LNCAP (cell line): ENCODE measurements around the gene GATA6.

Experiments used
- TF ChIP-seq, protein P1 (sequence below): fragments of 450-650 bp; IDR thresholded peaks from 2 replicates; pipeline ENCODE4 v1.5.1; 2017; ENCODE audit warnings: mild to moderate bottlenecking

Gene GATA6

DNA sequence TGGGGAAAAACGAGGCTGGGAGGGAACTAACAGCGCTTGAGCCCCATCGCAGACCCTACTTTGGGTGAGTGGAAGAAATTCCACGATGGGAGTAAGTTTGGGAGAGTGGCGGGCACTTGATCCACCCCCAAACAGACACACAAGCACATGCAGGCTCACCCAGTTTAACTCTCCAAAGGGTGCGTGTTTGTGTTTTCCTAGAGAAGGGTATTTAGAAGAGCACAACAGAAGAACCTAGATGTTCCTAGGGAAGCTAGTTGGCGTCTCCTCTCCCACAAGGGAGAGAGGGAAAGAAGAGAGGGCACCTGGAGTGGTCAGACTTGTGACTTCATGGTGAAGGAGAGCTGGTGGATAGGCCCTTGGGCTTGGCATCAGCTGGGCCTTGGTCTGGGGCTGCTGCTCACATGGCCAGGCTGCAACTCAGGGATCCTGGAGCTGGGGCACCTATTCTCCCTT, 3.2 kb downstream of the GATA6 start:
- TF ChIP-seq, protein P1, sequence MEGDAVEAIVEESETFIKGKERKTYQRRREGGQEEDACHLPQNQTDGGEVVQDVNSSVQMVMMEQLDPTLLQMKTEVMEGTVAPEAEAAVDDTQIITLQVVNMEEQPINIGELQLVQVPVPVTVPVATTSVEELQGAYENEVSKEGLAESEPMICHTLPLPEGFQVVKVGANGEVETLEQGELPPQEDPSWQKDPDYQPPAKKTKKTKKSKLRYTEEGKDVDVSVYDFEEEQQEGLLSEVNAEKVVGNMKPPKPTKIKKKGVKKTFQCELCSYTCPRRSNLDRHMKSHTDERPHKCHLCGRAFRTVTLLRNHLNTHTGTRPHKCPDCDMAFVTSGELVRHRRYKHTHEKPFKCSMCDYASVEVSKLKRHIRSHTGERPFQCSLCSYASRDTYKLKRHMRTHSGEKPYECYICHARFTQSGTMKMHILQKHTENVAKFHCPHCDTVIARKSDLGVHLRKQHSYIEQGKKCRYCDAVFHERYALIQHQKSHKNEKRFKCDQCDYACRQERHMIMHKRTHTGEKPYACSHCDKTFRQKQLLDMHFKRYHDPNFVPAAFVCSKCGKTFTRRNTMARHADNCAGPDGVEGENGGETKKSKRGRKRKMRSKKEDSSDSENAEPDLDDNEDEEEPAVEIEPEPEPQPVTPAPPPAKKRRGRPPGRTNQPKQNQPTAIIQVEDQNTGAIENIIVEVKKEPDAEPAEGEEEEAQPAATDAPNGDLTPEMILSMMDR, result no peak

DNA sequence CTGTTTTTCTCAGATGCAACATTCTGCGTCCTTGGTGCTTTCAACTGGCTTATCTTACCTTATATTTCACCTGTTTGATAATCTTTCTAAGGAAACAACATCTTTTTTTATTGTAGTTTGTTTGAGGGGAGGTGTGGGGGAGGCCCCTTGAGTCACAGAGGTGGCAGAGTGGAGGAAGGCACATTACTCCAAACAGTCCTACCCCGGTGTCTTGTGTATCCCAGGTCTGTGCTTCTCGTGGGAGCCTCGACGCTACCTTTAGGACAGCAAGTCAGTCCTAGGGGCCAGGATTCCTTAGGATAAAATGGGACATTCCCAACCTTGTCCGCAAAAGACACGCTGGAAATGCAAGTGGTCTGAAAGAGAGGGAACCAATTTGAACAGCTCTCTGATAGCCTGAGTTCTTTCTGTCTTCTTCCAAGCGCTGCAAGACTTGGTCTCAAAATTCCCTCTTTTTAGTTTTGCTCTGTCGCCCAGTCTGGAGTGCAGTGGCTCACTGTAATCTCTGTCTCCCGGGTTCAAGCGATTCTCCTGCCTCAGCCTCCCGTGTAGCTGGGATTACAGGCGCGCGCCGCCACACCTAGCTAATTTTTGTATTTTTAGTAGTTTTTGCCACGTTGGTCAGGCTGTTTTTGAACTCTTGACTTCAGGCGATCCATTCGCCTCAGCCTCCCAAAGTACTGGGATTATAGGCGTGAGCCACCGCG, 4.0 kb downstream of the GATA6 start:
- TF ChIP-seq, protein P1, result no peak

DNA sequence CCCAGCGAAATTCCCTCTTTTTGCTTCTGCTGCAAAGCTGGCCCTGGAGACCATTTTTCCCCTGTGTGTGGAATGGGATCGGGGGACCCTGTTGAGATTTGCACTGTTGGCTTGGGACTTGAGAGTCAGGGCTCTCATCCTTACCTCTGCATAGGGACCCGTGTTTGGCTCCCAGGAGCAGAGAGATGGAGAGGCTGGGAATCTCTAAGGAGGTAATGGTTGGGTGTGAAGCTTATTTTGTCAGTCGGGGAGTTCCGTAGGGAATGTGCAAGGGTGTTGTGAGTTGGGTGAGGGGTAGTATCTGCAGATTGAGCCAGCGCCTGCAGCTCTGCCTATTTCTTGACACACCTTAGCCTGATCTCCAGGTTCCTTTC, 4.5 kb downstream of the GATA6 start:
- TF ChIP-seq, protein P1, result no peak

DNA sequence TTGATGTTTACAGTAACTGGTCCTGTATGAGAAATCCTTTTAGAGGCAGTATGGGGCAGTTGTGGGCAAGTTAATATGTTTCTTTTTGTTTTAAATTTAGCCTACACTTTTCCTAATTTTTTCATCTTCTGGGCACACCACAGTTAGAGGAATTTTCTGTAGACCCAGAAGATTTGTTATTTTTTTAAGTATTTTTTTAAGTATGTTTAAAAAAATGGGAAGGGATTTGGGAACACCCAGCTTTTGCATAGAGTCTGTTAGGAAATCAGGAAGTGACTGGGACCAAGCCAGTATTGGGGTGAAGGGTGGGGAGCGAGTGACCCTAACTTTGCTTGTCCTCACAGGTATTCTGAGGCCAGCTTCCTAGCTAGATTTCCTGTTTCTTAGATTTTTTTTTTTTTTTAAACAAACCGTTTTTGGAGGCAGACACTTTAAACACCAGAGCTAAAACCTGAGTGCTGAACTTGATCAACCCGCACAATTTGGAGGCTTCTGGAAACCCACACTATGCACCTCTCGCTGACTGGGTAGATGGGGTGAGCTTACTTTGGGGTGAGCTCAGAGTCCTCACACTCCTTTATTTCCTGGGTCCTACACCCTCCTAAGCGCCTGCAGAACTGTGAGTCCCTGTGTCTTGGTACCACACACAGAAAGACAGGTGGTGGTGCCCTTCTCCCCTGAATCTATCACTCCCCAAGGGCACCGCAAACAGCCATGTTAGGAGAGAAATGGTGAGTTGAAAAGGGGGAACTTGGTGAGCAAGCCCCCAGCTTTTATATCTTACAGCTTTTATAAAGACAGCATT, 5.2 kb downstream of the GATA6 start:
- TF ChIP-seq, protein P1, result no peak

DNA sequence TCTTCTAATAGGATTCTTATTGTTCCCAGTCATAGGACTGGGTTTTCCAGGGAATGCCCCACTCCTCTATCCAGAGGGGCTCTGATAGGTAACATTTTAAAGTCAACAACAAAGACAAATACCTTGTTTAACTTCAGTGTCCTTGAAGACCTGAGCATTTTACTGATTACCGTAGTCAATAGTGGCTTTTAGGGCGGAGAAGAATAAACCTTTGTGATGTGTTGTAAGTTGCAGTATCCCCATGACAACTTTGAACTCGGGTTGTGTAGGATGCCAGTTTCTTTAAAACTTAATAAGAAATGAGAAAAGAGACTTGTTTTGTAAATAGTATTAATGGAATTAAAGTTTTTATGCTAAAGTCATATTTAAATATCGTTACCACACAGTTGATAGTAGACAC, 6.0 kb downstream of the GATA6 start:
- TF ChIP-seq, protein P1, result no peak

DNA sequence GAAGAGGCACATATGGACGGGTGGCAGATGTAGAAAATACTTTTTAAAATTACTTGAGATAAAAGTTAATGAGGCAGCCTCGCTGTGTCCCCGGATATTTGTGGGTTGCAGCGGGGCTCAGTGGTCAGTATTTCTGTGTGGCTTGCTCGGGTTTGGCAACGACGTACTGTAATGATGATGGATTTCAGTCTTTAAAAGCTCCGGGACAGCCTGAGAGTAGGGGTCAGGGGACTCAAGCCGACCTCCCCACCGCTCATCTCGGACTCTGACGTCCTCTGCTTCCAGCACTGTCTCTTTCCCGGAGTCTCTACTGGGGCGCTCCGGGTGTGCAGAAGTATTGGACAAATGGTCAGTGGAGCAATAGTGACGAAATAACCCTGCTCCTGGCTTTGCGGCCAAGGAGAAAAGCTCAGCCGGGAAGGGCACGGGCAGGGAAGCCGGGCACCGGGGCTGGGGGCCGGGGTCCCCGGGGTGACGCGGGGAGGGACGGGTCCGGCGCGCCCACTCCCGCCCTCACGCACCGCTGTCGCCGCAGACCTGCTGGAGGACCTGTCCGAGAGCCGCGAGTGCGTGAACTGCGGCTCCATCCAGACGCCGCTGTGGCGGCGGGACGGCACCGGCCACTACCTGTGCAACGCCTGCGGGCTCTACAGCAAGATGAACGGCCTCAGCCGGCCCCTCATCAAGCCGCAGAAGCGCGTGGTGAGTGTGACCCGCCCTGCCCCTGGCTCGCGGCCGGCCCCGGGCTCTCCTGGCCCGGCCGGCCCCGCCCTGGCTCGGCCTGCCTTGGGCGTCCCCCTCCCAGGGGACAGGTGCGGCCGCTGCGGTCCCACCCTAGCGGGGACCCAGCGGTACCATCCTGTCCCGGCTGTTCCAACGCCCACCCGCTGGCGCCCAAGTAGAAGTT, 7.3 kb downstream of the GATA6 start:
- TF ChIP-seq, protein P1, result no peak

DNA sequence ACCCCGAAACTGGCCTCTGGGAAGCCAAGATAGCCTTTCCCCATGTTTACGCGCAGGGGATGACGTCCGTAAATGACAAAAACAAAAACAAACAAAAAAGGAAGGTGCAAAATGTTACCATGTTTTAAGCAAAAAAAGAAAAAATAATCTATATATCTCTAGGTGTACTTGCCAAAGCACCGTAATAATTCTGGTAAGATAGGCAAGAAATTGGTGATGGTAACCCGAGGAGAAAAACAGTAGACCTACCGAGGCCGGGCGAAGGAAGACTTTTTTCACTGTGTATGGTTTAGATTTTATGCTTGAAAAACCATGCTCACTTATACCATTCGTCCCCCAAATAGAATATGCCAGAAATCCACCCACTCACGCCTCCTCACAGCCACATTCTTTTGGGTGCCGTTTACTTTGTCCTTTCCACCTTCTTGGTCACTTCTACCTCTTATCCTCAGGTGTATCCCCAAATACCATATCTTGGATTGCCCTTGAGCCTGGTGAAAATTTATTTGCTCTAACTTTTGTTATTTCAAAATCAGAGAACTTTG, 8.0 kb downstream of the GATA6 start:
- TF ChIP-seq, protein P1, result no peak
